ENCODE results near the gene FAM120A. TPM values are rescaled to one million over a fixed set of nuclear protein-coding genes. Genes with fewer than 3 reads are reported as not detected.

Gene FAM120A
- total RNA-seq, 1 donor from 2014 or later, result 57.3 TPM

DNA sequence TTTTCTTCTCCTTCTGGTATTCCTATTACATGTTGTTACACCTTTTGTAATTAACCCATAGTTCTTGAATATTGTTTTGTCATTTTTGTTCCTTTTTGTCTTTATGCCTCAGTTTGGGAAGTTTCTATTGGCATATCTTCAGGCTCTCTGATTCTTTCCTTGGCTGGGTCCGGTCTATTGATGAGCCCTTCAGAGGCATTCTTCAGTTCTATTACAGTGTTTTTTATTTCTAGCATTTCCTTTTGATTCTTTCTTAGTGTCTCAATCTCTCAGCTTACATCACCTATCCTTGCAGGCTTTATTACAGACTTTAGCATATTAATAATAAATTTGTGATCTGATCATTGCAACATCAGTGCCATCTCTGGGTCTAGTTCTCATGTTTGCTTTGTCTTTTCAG lies 158.7 kb downstream of the FAM120A start:
- Mint-ChIP-seq H3K9me3 (peaks cover 27% of the 10 kb centered on the region), H3K36me3 (ENCODE audit: low read depth) (peaks cover 36% of the 10 kb centered on the region), H3K27ac (ENCODE audit: unreplicated experiment) (no peak overlapping the region), H3K4me3 (no peak overlapping the region), H3K27me3 (ENCODE audit: low read depth) (no peaks in the 10 kb centered on the region), H3K4me1 (no peaks in the 10 kb centered on the region)
- DNase-seq (ENCODE audit: low read depth, low spot score), result no peak
- TF ChIP-seq, protein P1, sequence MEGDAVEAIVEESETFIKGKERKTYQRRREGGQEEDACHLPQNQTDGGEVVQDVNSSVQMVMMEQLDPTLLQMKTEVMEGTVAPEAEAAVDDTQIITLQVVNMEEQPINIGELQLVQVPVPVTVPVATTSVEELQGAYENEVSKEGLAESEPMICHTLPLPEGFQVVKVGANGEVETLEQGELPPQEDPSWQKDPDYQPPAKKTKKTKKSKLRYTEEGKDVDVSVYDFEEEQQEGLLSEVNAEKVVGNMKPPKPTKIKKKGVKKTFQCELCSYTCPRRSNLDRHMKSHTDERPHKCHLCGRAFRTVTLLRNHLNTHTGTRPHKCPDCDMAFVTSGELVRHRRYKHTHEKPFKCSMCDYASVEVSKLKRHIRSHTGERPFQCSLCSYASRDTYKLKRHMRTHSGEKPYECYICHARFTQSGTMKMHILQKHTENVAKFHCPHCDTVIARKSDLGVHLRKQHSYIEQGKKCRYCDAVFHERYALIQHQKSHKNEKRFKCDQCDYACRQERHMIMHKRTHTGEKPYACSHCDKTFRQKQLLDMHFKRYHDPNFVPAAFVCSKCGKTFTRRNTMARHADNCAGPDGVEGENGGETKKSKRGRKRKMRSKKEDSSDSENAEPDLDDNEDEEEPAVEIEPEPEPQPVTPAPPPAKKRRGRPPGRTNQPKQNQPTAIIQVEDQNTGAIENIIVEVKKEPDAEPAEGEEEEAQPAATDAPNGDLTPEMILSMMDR (conservative IDR thresholded peaks at IDR 0.05), result no peak

DNA sequence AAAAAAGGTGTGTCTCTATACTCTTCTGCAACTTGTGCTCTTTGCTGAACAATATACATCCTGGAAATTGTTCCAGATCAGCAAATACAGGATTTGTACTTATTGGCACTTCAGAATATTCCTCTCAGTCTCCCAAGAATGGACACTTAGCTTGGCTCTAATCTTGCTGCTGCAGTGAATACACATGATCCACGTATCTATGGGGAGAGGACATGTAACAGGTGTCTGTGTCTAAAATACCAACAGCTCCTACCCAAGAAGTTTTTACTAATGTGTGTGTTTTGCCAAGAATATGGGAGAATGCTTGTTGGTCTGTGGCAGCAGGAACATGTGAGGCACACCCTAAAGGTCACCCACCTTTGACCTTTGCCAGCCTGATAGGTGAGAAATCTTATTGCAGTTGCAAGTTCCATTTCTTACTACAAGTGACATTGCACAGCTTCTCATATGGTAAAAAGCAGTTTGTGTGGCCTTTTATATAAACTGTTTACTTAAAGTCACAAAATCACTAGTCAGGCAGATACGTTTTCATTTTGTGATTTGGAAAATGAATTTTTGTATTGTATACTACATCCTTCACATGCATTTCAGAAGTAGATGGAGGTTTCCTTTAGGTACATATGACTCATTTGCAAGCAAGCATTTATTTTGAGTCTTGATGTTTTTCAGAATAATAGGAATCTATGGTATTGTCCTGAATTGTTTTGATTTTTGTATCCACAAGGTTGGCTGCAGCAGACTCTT lies 160.7 kb downstream of the FAM120A start:
- Mint-ChIP-seq H3K9me3 (peaks cover 13% of the 10 kb centered on the region), H3K4me1 (peaks cover 2% of the 10 kb centered on the region), H3K27me3 (ENCODE audit: low read depth) (no peaks in the 10 kb centered on the region), H3K27ac (ENCODE audit: unreplicated experiment) (no peak overlapping the region), H3K4me3 (no peak overlapping the region), H3K36me3 (ENCODE audit: low read depth) (peaks cover 22% of the 10 kb centered on the region)
- TF ChIP-seq, protein P1 (conservative IDR thresholded peaks at IDR 0.05), result no peak
- DNase-seq (ENCODE audit: low read depth, low spot score), result no peak

DNA sequence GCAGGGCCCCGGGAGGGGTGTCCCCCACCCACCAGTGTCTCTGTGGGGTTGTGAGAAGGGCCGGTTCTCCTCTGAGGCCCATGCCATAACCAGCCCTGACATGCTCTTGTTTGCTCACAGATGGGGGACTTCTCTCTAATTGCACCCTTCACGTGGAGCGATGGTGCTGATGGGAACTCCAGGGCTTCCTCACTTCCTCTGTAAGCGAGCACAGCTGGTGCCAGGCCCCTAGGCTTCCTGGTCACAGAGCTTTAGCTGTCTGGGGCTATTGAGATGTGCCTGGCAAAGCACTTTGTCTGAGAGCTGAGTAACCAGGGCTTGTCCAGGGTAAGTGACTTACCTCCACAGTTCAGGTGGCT lies 161.3 kb downstream of the FAM120A start:
- DNase-seq (ENCODE audit: low read depth, low spot score), result no peak
- Mint-ChIP-seq H3K27ac (ENCODE audit: unreplicated experiment) (no peak overlapping the region), H3K9me3 (peaks cover 11% of the 10 kb centered on the region), H3K4me1 (peaks cover 8% of the 10 kb centered on the region), H3K4me3 (no peak overlapping the region), H3K27me3 (ENCODE audit: low read depth) (no peaks in the 10 kb centered on the region), H3K36me3 (ENCODE audit: low read depth) (peaks cover 20% of the 10 kb centered on the region)
- TF ChIP-seq, protein P1 (conservative IDR thresholded peaks at IDR 0.05), result no peak

DNA sequence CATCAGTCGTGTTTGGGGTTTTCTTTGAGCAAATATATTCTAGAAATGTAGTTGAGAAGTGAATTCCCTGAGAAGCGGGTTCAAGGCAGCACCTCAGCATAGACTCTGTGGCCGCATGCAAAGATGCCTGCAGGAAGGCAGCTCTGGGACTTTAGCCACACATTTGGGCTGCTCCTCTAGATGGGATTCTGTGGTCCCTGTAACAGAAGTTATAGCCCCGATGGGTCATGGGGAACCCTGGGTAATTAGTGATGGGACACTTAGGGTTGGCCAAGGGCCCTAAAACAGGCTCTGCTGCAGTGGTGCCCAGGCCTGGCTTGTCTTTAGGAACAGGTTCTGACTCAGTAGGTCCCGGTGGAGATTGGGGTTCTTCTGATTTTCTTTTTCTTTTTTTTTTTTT lies 161.7 kb downstream of the FAM120A start:
- Mint-ChIP-seq H3K9me3 (peaks cover 11% of the 10 kb centered on the region), H3K4me1 (peaks cover 12% of the 10 kb centered on the region), H3K36me3 (ENCODE audit: low read depth) (peaks cover 19% of the 10 kb centered on the region), H3K4me3 (no peak overlapping the region), H3K27ac (ENCODE audit: unreplicated experiment) (no peak overlapping the region), H3K27me3 (ENCODE audit: low read depth) (no peaks in the 10 kb centered on the region)
- no peak for DNase-seq (ENCODE audit: low read depth, low spot score)
- TF ChIP-seq, protein P1 (conservative IDR thresholded peaks at IDR 0.05), result no peak

DNA sequence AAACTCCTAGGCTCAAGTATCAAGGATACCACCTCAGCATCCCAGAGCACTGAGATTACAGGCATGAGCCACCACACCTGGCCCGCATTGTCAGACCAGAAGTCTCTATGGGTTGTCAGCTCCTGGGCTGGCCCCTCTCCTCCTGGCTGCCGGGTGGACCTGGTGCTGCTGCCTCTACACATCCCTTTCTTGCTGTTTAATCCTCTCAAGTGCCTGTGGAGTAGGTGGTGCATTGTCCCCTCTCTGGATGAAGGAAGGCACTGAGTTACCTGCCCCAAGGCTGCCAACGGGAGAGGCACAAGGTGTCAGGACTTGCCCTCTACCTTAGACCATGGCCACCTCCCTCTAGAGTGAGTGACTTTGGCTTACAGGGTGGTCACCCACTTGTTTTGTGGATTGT lies 162.3 kb downstream of the FAM120A start:
- TF ChIP-seq, protein P1 (conservative IDR thresholded peaks at IDR 0.05), result no peak
- H3K27me3 Mint-ChIP-seq (ENCODE audit: low read depth), result no peaks in the 10 kb centered on the region
- peaks cover 19% of the 10 kb centered on the region for H3K36me3 Mint-ChIP-seq (ENCODE audit: low read depth)
- H3K4me3 Mint-ChIP-seq, result no peak overlapping the region
- H3K27ac Mint-ChIP-seq (ENCODE audit: unreplicated experiment), result no peak overlapping the region
- H3K4me1 Mint-ChIP-seq, result peaks cover 12% of the 10 kb centered on the region
- DNase-seq (ENCODE audit: low read depth, low spot score), result no peak
- peaks cover 11% of the 10 kb centered on the region for H3K9me3 Mint-ChIP-seq
